CD4-positive, alpha-beta T cell treated with Interleukin-6 at 100 ng/mL for 8 hours (primary cell): ENCODE results near the gene BTN2A1.
"Not testable (repeated sequence)": the region's sequence is repeated elsewhere in the genome, so short reads cannot be mapped to it uniquely, and the experiment has no call there.

Experiments used
- DNase-seq: peaks from one replicate; pipeline ENCODE4 v3.0.0-alpha.2; 2020; ENCODE audit warnings: mixed read lengths, low spot score

Gene BTN2A1

DNA sequence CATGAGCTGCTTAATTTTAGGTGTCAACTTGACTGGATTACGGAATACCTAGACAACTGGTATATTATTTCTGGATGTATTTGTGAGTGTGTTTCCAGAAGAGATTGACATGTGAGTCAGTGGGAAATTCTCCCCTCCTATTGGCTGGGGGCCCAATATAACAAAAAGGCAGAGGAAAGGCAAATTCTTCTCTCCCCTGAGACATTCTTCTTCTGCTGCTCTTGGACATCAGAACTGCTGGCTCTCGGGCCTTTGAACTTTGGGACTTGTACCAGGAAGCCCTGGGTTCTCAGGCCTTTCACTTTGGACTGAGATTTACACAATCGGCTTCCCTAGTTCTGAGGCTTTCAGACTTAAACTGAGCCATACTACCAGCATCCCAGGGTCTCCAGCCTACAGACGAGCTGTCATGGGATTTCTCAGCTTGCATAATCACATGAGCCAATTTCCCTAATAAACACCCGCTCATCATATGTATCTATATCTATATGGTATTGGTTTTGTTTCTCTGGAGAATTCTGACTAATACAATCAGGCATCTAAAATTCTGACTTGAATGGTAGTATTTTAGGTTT is 25.0 kb upstream of the BTN2A1 start:
- no peak for DNase-seq

DNA sequence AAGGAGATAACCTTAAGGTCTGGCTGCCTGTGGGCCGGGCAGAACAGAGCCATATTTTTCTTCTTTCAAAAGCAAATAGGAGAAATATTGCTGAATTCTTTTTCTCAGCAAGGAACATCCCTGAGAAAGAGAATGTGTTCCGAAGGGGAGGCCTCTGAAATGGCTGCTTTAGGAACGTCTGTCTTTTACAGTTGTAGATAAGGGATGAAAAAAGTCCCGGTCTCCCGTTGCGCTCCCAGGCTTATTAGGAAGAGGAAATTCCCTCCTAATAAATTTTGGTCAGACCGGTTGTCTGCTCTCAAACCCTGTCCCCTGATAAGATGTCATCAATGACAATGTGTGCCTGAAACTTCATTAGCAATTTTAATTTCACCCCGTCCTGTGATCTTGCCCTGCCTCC is 24.1 kb upstream of the BTN2A1 start:
- DNase-seq, result not testable (repeated sequence)

DNA sequence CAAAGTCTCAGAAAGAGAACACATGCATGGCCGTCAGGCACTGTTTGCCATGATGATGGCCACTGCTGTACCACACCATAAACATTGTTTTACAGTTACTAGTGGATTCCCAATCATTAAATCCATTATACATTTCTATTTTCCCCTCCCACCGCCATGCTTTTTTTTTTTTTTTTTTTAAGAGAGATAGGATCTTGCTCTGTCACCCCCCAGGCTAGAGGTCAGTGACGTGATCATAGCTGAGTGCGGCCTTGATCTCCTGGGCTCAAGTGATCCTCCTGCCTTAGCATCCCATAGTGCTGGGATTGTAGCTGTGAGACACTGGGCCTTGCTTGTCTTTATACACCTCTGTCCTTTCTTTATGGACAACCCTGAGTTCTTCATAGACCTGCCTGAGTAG is 21.7 kb upstream of the BTN2A1 start:
- no peak for DNase-seq

DNA sequence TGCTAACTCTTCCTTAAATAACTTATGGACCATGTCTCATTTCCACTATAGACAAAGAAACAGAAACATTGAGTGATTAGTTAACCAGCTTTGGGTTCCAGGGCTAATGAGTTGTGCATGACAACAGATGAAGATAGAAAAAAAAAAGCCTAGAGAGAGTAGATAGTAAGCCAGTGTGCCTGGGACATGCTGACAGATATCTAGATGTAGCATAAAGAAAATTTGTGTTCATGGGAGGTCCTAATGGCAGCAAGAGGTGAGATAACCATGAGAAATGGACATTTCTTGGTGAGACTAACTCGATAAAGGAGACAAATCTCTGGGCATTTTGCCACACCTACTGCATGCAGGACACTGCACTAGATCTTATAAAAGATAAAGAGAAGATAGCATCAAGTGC is 20.2 kb upstream of the BTN2A1 start:
- DNase-seq, result no peak

DNA sequence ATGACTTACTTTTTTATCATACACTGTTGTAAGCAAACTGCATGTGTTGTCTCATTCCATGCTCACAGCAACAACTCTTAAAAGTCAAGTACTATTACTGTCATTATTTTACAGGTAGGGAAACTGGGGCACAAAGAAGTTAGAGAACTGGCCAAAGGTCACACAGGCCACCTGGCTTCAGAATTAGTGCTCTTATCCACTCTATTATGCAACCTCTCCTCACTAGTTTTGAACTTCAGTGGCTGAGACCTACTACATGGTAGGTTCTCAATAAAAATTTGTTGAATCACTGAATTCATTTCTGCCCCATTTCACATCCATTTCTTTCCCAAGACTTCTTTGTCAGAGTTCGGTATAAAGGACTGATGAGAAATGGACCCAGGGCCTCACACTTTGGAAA is 19.8 kb upstream of the BTN2A1 start:
- no peak for DNase-seq

DNA sequence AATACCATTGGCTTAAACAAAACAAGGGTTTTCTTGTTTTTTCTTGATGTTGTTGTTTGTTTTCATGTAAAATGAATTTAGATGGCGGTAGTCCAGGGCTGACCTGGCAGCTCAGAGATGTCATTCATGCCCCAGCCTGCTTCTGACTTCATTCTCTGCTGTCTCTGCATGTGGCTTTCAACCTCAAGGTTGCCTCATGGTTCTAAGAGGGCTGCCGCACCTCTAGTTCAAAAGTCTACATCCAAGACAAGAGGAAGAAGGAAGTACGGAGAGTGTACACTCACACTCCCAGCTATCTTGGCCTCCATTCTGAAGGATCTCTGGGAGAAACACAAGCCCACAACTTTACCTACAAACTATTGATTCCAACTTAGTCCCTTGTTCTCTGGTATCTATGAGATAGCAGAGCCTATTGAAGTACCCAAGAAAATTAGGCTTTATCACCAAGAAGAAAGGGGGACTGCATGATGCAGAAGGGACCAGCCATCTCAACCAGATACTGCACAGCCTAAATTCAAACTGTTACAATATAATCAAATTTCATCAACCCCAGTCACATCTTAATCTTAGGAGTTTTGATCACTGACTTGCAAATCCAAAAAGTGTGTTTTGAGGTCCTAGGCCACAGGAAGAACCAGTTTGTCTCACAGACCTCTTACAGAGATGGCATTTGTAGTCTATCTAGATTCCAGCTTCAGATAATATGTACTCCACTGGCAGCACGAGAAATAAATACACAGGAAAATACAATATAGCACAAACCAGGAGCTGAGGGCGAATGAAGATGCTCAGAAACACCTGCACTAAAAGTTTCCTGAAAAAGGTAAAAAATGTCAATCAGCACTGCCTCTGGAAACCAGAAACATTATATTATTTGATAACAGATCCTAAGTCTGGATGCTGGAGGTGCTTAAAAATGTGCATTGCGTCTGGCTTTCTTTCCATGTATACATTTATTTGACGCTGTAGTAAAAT is 18.3 kb upstream of the BTN2A1 start:
- DNase-seq, result no peak

DNA sequence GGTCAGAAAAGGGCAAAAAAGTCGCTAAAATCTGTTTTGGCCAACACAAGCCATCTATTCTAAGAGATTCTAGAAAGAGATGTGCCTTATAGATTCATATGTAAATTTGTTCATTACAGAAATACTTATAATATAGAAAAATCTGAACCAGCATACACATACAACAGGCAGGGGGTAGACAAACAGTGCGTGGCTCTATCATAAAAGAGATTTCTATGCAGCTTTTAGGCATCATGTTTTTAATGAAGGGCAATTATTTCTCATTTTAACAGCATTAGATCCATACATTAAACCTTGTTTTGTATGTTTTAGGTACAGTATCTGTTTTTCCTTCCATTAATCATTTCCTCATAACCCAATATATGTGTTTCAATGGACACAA is 16.8 kb upstream of the BTN2A1 start:
- DNase-seq, result no peak

DNA sequence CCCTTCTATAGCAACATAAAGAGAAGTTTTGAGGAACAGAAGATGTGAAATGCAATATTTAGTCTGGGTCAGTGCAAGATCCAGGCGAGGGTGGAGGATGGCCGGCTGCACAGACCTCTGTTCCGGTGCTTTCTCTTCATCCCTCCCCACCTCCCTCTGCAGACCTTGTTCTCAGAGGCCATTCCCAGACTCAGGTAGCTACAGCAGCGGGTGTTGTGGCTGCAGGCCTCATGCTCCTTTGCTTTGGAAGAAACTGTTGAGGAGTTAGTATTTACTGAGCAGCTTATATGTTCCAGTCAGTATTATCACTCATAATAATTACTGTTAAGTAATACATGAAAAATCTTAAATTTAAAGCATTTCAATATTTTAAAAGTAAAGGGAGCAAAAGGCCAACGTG is 15.8 kb upstream of the BTN2A1 start:
- DNase-seq, result no peak

DNA sequence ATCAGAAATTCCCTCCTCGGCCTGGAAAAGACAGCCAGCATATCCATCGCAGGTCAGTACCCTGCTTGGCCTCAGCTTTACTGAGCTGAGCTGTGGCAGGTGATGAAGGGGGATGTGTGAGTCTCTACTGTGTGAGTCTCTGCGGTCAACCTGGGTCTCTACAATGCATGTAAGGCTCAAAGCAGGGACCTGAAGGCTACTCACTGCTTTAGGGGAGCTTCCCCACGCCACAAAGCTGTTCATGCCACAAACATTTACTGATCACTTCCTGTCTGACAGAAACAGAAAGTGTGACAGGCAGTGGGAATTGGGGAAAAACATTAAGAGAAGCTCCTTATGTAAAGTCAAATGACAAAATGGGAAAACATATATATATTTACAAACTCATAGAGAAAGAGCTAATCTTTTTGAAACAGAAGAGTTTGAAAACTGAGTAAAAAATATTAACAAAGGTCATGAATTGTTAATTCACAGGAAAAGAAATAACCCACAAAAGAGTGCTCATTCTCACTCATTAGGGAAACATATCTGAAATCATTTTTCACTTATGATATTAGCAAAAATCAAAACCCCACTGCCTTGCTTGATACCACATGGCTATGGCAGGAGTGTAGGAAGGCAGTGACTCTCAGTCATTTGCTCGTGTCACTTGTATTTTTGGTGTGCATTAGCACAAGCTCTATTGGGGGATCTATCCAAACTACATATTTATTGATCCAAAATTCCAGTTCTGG is 11.7 kb upstream of the BTN2A1 start:
- peak; percentile 29 for DNase-seq

DNA sequence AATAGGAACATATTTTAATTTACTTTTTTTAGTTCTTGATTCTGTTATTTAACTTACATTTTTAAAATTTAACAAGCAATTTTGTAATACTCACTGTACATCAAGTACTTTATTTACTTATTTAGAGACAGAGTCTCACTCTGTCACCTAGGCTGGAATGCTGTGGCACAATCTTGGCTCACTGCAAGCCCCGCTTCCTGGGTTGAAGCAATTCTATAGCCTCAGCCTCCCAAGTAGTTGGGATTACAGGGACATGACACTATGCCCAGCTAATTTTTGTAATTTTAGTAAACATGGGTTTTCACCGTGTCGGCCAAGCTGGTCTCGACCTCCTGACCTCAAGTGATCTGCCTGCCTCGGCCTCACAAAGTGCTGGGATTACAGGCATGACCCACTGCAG is 10.5 kb upstream of the BTN2A1 start:
- DNase-seq, result no peak

DNA sequence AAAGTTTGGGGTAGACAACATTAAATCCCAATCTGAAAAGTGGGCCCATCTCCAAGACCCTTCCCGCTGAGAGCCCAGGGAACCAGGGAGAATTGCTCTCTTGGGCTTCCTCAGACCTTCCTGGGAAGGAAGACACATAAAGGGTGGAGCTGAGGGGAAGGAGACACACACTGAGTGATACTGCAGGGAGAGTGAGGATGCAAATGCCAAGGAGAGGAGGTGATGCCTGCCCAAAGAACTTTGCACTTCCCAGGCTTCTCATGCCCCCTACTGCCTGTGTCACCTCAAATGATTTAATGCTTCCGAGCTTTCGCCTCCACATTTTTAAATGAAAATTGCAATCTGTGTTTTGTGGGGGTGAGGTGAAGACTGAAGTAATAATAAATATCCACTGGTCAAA is 7.5 kb upstream of the BTN2A1 start:
- no peak for DNase-seq

DNA sequence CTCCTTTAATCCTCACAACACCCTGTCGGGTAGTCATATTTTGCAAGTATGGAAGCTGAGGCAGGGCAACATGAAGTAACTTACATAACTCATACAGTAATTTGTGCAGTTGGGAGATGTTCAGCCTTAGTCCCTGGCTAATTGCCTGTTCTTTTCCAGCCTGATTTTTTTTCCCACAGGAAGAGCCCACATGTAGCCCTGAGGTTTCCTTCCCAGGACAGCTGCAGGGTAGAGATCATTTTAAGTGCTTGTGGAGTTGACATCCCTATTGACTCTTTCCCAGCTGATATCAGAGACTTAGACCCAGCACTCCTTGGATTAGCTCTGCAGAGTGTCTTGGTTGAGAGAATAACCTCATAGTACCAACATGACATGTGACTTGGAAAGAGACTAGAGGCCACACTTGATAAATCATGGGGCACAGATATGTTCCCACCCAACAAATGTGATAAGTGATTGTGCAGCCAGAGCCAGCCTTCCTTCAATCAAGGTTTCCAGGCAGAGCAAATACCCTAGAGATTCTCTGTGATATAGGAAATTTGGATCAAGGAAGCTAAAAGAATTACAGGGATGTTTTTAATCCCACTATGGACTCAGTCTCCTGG is 5.0 kb upstream of the BTN2A1 start:
- no peak for DNase-seq

DNA sequence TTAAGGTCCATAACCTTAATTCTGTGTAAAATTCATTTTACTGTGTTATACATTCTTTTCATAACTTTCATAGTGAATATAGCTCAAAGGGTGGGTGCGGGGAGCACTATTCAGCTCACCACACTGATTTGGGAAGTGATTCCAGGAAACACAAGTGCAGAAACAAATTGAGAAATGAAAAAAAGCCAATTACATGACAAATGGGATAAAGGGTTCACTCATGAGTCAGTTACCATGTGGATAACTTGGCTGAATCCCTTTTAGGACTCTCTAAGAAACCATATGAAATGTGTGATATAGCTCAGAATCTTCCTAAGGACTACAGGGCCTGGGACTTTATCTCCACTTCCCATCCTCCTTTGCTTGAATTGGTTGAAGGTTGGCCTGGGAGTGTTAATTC is 3.1 kb upstream of the BTN2A1 start:
- DNase-seq, result no peak

DNA sequence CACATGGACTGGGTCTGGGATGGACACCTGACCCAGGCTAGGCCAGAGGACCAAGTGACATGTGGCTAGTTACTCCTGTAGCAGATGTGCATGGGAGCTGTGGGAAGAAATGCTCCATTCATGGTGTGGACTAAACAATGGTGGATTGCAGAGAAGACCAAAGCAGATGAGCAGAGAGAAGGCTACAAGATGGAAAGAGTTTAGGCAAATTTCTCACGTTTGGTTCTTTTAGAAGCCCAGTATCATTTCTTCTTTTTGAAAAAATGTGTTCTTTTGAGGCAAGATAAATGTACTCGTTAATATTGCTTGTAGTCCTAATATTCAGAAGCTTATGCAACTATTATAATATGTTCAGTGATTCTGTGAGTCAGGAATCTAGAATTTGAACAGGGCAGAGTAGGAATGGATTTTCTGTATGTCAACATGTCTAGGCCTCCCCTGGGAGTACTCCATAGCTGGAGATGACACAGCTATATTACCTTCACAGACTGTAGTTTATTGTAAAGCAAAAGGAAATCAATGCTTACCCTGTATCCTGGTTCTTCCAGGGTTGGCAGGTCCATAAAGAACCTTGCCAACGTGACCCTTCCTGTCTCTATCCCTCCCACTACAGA is 2.3 kb upstream of the BTN2A1 start:
- DNase-seq, result no peak

DNA sequence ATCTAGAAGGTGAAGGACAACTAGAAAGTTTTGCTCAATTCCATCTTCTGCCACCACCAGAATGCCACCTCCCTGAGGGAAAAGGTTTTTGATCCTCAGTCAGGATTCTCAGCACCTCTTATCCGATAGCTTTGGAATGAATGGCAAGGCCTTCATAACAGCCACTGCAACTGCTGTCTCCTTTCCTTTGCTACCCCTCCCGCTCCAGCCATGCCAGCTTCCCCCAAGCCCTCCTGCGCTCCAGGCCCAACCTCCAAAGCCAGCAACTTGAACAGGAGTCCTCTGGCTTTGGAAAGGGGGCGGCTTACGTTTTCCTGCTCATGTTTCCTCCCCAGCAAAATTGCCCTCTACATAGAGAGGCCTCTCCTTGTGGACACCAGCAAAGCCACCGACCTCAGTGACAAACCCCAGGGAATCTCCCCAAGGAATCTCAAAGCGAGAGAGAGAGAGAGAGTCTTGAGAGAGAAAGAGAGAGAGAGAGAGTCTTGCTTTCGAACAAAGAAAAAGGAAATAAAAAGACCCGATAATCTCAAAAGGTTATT is 420 bp upstream of the BTN2A1 start:
- no peak for DNase-seq

DNA sequence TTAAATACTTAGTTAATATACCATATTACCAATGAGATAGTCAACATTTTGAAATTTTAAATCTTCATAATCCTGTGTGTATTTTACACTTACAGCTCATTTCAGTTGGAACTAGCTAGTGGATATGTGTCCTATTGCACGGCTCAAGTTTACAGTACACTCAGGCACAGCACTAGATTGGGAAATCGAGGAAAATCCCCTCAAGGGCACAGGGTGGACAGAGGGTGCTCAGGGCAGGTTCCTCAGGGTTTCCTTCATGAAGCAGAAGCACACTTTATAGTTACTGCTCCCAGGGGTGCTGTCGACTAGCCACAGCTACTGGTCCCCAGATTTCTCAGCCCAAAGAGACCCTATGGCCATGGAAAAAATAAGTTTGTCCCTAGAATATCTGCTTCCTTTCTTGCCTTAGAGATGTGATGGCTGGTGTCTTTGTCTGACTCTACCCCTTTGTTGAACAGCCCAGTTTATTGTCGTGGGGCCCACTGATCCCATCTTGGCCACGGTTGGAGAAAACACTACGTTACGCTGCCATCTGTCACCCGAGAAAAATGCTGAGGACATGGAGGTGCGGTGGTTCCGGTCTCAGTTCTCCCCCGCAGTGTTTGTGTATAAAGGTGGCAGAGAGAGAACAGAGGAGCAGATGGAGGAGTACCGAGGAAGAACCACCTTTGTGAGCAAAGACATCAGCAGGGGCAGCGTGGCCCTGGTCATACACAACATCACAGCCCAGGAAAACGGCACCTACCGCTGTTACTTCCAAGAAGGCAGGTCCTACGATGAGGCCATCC is 1.5 kb downstream of the BTN2A1 start:
- DNase-seq, result no peak

DNA sequence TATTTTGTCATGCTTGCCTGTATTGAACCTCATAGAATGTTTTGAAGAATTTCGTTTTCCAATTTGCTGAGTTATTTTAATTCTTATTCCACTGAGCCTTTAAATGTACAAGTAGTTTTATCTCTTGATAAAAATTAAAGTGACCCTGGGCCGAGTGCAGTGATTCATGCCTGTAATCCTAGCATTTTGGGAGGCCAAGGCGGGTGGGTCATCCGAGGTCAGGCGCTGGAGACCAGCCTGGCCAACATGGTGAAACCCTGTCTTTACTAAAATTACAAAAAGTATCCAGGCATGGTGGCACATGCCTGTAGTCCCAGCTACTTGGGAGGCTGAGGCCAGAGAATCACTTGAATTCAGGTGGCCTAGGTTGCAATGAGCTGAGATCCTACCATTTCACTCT is 3.6 kb downstream of the BTN2A1 start:
- DNase-seq, result not testable (repeated sequence)

DNA sequence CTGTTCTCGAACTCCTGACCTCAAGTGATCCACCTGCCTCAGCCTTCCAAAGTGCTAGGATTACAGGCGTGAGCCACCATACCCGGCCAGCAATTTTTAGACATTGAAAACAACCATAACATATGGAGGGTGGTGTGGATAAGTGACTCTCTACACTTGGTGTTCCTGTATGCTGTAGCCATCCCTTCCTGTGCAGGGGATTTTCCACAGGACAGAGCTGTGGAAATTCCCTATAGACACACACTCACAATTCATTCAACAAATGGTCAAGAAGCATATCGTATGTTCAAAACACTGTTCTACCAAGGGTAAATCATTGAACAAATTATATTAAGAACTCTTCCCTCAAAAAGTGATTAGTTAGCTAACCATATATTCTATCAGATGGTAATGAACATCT is 6.3 kb downstream of the BTN2A1 start:
- DNase-seq, result no peak

DNA sequence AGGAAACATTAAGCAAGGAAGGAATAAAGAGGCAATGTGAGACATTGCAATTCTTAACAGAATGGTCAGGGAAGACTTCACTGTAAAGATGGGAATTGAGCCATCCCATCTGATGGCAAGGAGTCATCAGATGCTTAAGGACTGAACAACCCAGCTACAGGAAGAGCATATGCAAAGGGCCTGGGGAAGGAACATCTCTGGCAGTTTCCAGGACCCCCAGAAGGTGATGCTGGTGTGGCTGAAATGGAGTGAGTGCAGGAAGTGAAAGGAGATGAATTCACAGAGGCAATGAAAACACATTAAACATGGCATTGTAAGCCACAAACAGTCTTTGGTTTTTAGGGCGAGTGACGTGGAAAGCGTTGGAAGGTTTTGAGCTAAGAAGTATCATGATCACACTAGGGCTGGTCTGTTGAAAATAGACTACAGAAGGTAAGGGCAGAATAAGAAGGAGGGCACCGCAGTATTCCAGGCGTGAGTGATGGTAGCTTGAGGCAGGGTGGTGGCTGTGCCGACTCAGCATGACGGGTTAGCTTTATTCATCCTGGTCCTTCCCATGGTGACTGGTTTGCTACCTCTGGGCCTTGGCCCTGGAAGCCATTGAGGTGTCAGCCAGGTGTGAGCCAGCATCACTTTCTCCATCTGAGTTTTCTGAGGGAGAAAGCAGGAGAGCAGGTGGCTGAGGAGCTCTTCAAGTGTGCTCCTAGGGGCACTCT is 6.8 kb downstream of the BTN2A1 start:
- DNase-seq, result no peak

DNA sequence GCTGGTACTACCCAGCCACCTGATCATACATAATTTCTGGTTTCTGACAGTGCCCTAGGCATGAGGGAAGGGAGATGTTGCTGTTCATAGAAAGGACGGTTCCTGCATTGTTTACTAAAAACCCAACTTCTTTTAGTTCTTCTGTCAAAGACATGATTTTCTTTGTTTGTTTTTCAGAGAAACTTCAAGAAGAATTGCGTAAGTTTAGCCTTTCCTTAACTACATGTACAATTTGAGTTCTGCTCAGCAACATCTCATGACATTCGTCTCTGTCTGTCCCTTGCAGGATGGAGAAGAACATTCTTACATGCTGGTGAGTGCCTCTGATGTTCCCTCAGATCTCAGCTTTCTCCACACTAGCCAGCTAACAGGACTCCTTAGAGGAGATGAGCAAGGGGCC is 8.0 kb downstream of the BTN2A1 start:
- no peak for DNase-seq
